Mucosa of descending colon (tissue), 3 donors: Measurements from ENCODE around the gene DPT. TPM values are rescaled to one million over a fixed set of nuclear protein-coding genes. Genes with fewer than 3 reads are reported as not detected.

Experiments used
- ATAC-seq: fragments of 200-7000 bp; cut with Tn5 transposase; one replicate; pipeline ENCODE4 v1.9.1; 2020; ENCODE audit warnings: mild to moderate bottlenecking, moderate library complexity
- DNase-seq, 3 donors: peaks; one replicate each; pipeline ENCODE4 v3.0.0-alpha.2; 2020
- H3K36me3 ChIP-seq: fragments of 200-600 bp; one replicate; pipeline ENCODE4 v1.8.0; 2021; ENCODE audit warnings: low read depth, mild to moderate bottlenecking
- H3K4me1 ChIP-seq: fragments of 200-600 bp; one replicate; pipeline ENCODE4 v1.8.0; 2021; ENCODE audit warnings: low read depth, mild to moderate bottlenecking
- H3K4me3 ChIP-seq: fragments of 200-600 bp; one replicate; pipeline ENCODE4 v1.8.0; 2021; ENCODE audit warnings: mild to moderate bottlenecking
- H3K9me3 ChIP-seq: fragments of 200-600 bp; one replicate; pipeline ENCODE4 v1.8.0; 2021; ENCODE audit warnings: mild to moderate bottlenecking
- CTCF ChIP-seq: fragments of 200-600 bp; IDR thresholded peaks from one replicate; pipeline ENCODE4 v1.8.0; 2022; ENCODE audit warnings: antibody characterized with exemption, mild to moderate bottlenecking
- intact Hi-C, 2 donors: fragments of 100-400 bp; cut with DNase I in 1 of 2; cut with micrococcal nuclease in 1 of 2; formaldehyde crosslinking; loops; one replicate each; pipeline versions ENCODE4 v1.11.0 to v1.11.1; 2022; cut with DNase I, micrococcal nuclease
- total RNA-seq, 3 donors: library from RNA; stranded (reverse); fragmentation: NEBNext Ultra II Directional in 2 of 3; extraction: Animal tissue kit (Norgen Biotek cat#: 25700) in 2 of 3; gene quantifications; one replicate each; pipeline versions ENCODE4 v1.2.1 to v1.2.4, GENCODE V29; 2021 to 2023
- donor health status: DM: no; HTN: no; CAD: no; lungs with moderate emphysema.
- donor health status: DM: no; HTN: no; CAD: no.
- donor health status: DM: no; HTN: yes; CAD: no.

Gene DPT
- total RNA-seq, 3 donors from 2014 or later, result 4.8 to 277 (median 16.9) TPM

GRCh38 chr1:168726281-168726680 lies 2.7 kb downstream of the DPT start:
- DNase-seq, result no peak
- no peaks in the 10 kb centered on the region for H3K9me3 ChIP-seq
- H3K36me3 ChIP-seq, result no peaks in the 10 kb centered on the region
- H3K4me3 ChIP-seq, result no peak overlapping the region
- peak; percentile 38 for ATAC-seq
- intact Hi-C loops, result no loop called here
- H3K4me1 ChIP-seq, result no peaks in the 10 kb centered on the region
- no peak for TF ChIP-seq CTCF

- Histone ChIP-seq H3K4me1 (no peaks in the 10 kb centered on the region), H3K4me3 (no peak overlapping the region), H3K9me3 (no peaks in the 10 kb centered on the region), H3K36me3 (no peaks in the 10 kb centered on the region)
- DNase-seq (no peak), ATAC-seq (no peak)
- TF ChIP-seq CTCF, result no peak
- intact Hi-C loops, result no loop called here
These were observed 3.2 kb downstream of the DPT start for GRCh38 chr1:168725831-168726230.

- Histone ChIP-seq H3K4me1 (no peaks in the 10 kb centered on the region), H3K9me3 (no peaks in the 10 kb centered on the region), H3K4me3 (no peak overlapping the region), H3K36me3 (no peaks in the 10 kb centered on the region)
- TF ChIP-seq CTCF, result no peak
- intact Hi-C loops, result no loop called here
- DNase-seq (no peak), ATAC-seq (no peak)
These were observed 3.9 kb downstream of the DPT start for GRCh38 chr1:168725060-168725459.

DNA sequence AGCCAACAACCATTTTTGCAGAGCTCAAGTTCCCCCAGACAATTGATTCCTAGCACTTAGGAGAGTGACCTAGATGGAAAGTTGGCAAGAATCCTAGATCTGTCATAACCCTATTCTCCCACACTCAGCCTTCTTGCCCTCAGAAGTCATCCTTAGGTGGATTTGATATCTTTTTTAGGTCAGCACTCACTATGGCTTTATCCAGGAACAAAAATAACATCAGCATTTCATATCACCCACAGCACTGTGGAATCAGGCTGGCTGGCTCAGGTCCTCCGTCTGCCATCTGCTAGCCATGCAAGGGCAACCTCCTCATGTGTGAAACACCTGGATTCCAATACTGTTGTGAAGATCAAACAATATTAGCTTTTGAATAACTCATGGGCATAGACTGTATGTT lies 6.0 kb downstream of the DPT start:
- intact Hi-C loops, result no loop called here
- no peak for TF ChIP-seq CTCF
- Histone ChIP-seq H3K4me3 (no peak overlapping the region), H3K36me3 (no peaks in the 10 kb centered on the region), H3K9me3 (no peaks in the 10 kb centered on the region), H3K4me1 (no peaks in the 10 kb centered on the region)
- ATAC-seq (no peak), DNase-seq (no peak)

DNA sequence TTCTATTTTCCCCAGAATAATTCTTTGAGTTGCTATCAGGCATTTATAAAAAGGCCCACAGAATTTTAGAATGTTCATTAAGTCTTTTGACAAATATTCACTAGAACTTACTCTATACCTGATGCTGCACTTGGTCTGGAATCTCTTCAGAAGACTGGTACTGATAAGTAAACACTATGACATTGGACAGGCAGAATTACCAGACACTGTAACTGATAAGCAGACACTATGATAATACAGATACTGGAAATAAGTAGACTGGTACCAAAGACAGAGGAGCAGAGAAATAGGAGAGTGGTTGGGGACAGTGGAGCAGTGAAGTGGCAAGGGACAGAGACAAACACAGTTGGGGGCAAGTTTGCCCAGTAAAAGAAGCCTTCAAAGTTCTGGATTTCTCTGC lies 8.2 kb downstream of the DPT start:
- intact Hi-C loops, result no loop called here
- Histone ChIP-seq H3K4me3 (no peak overlapping the region), H3K36me3 (no peaks in the 10 kb centered on the region), H3K9me3 (no peaks in the 10 kb centered on the region), H3K4me1 (no peaks in the 10 kb centered on the region)
- ATAC-seq (no peak), DNase-seq (no peak)
- TF ChIP-seq CTCF, result no peak
